ENCODE data around the gene PPP1R37. TPM values are rescaled to one million over a fixed set of nuclear protein-coding genes. Genes with fewer than 3 reads are reported as not detected.

The PPP1R37 gene
- polyA plus RNA-seq, 1 experiment, result 16.1 TPM

- H3K4me3 ChIP-seq (ENCODE audit: low read depth, low read length), result no peak overlapping the region
- DNase-seq (ENCODE audit: low read depth), result no peak
- TF ChIP-seq CTCF (IDR thresholded peaks at IDR 0.05; ENCODE audit: insufficient read depth, low read depth, low read length), result peak; percentile 78
- ChIA-PET CTCF (interaction anchor here (0.6 to 1.9 kb wide), 3 partner anchors 91 to 177 kb away, joined by 4 to 6 read pairs (median 4); no protein-coding TSS in a partner anchor), POLR2A (no interaction called here)
- H3K36me3 ChIP-seq (ENCODE audit: control insufficient read depth, insufficient read depth, low read length), result no peaks in the 10 kb centered on the region
- 0 out of 2 replicates have a peak, but pooled peaks cover 6% of the 10 kb centered on the region for H3K27me3 ChIP-seq (ENCODE audit: control insufficient read depth, insufficient read depth, low read length)
These were observed 69.0 kb downstream of the PPP1R37 start for GRCh38 chr19:45161738-45162607.

GRCh38 chr19:45162608-45163143, 69.7 kb downstream of the PPP1R37 start:
- H3K27me3 ChIP-seq (ENCODE audit: control insufficient read depth, insufficient read depth, low read length), result 0 out of 2 replicates have a peak, but pooled peaks cover 6% of the 10 kb centered on the region
- no peak for TF ChIP-seq CTCF (IDR thresholded peaks at IDR 0.05; ENCODE audit: insufficient read depth, low read depth, low read length)
- ChIA-PET POLR2A (no interaction called here), CTCF (interaction anchor here (0.6 to 1.9 kb wide), 3 partner anchors 90 to 177 kb away, joined by 4 to 6 read pairs (median 4); no protein-coding TSS in a partner anchor)
- no peak overlapping the region for H3K4me3 ChIP-seq (ENCODE audit: low read depth, low read length)
- no peak for DNase-seq (ENCODE audit: low read depth)
- H3K36me3 ChIP-seq (ENCODE audit: control insufficient read depth, insufficient read depth, low read length), result no peaks in the 10 kb centered on the region

- POLR2A ChIA-PET, result no interaction called here
- no peak overlapping the region for H3K4me3 ChIP-seq (ENCODE audit: low read depth, low read length)
- DNase-seq (ENCODE audit: low read depth), result no peak
- no peaks in the 10 kb centered on the region for H3K36me3 ChIP-seq (ENCODE audit: control insufficient read depth, insufficient read depth, low read length)
- 0 out of 2 replicates have a peak, but pooled peaks cover 6% of the 10 kb centered on the region for H3K27me3 ChIP-seq (ENCODE audit: control insufficient read depth, insufficient read depth, low read length)
- TF ChIP-seq CTCF (IDR thresholded peaks at IDR 0.05; ENCODE audit: insufficient read depth, low read depth, low read length), result no peak
- CTCF ChIA-PET, result interaction anchor here (1.9 kb wide), 1 partner anchor 174 kb away, joined by 6 read pairs; no protein-coding TSS in a partner anchor
These were observed 70.2 kb downstream of the PPP1R37 start for GRCh38 chr19:45163156-45163555.

GRCh38 chr19:45163751-45164460, 70.9 kb downstream of the PPP1R37 start:
- no peak overlapping the region for H3K4me3 ChIP-seq (ENCODE audit: low read depth, low read length)
- ChIA-PET CTCF (interaction anchor here (1.9 kb wide), 1 partner anchor 174 kb away, joined by 6 read pairs; no protein-coding TSS in a partner anchor), POLR2A (no interaction called here)
- no peak for DNase-seq (ENCODE audit: low read depth)
- TF ChIP-seq CTCF (IDR thresholded peaks at IDR 0.05; ENCODE audit: insufficient read depth, low read depth, low read length), result no peak
- H3K27me3 ChIP-seq (ENCODE audit: control insufficient read depth, insufficient read depth, low read length), result 0 out of 2 replicates have a peak, but pooled peaks cover 6% of the 10 kb centered on the region
- no peaks in the 10 kb centered on the region for H3K36me3 ChIP-seq (ENCODE audit: control insufficient read depth, insufficient read depth, low read length)

All from BJ (cell line).